Osteocyte (in vitro differentiated cells): Measurements from ENCODE around the gene EPS15. TPM values are rescaled to one million over a fixed set of nuclear protein-coding genes. Genes with fewer than 3 reads are reported as not detected.
"Not testable (repeated sequence)": the region's sequence is repeated elsewhere in the genome, so short reads cannot be mapped to it uniquely, and the experiment has no call there.

ENCODE experiments used
- DNase-seq: peaks from one replicate; pipeline ENCODE4 v3.0.0; 2021; ENCODE audit warnings: mixed read lengths; ENCODE audit not compliant: unreplicated experiment; ENCODE audit errors: extremely low spot score
- H3K27ac Mint-ChIP-seq: one replicate; pipeline ENCODE4 v1.8.0; 2021; ENCODE audit warnings: mild to moderate bottlenecking, mixed read lengths; ENCODE audit not compliant: unreplicated experiment
- H3K27me3 Mint-ChIP-seq: one replicate; pipeline ENCODE4 v1.8.0; 2021; ENCODE audit warnings: mixed read lengths; ENCODE audit not compliant: unreplicated experiment
- H3K36me3 Mint-ChIP-seq: one replicate; pipeline ENCODE4 v1.8.0; 2021; ENCODE audit warnings: mixed read lengths; ENCODE audit not compliant: unreplicated experiment
- H3K4me1 Mint-ChIP-seq: one replicate; pipeline ENCODE4 v1.8.0; 2021; ENCODE audit warnings: mixed read lengths; ENCODE audit not compliant: unreplicated experiment
- H3K4me3 Mint-ChIP-seq: one replicate; pipeline ENCODE4 v1.8.0; 2021; ENCODE audit warnings: mild to moderate bottlenecking, moderate library complexity, mixed read lengths; ENCODE audit not compliant: unreplicated experiment
- H3K9me3 Mint-ChIP-seq: one replicate; pipeline ENCODE4 v1.8.0; 2021; ENCODE audit warnings: mixed read lengths; ENCODE audit not compliant: unreplicated experiment
- CTCF ChIP-seq: fragments of 200-600 bp; sonication (generic); IDR thresholded peaks from 2 replicates; pipeline ENCODE4 v1.5.0; 2021; ENCODE audit warnings: antibody characterized with exemption, mild to moderate bottlenecking, moderate library complexity
- total RNA-seq: library from RNA; stranded (reverse); gene quantifications from 2 replicates; pipeline ENCODE4 v1.2.1, GENCODE V29; 2021

Gene EPS15
- total RNA-seq, 1 donor from 2014 or later: 62.4 TPM

DNA sequence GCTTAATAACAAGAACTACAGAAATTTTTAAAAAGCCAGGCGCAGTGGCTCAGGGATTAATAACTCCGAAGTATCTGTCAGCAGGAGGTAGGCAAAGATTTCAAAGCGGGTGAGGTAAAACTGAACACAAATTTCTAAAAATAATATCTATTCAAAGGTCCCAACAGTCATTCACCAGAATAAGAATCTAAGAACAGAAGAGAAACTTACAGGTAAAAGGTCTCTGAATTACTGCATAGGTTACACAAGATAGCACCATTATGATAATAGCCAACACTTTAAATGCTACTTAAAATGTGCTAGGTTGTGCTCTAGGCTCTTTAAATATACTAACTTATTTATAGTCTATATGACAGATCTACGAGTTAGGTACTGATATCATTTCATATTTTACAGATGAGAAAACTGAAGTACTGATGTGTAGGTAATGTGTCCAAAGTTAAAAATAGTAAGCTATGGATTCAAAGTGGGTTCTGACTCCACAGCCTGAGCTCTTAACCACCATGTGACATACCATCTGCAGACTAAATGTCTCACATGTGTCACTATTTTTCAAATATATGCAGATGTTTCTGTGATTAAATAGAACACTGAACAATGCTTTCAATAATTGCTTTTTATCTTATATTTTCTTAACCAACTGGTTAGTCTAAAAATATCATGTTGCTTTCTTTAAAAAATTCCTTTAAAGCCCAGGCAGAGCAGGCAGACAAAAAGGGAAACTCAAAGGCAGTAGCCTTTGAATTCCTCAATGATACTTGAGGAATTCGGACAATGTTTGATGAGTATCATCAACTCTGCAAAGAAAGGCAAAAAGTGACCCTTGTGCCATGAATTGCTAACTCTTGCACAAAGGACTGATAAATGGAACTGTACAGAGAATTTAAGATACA lies 108.3 kb downstream of the EPS15 start:
- Mint-ChIP-seq H3K4me1 (peaks cover 14% of the 10 kb centered on the region), H3K27ac (peak overlapping the region; percentile 57), H3K27me3 (no peaks in the 10 kb centered on the region), H3K9me3 (no peaks in the 10 kb centered on the region), H3K4me3 (no peak overlapping the region), H3K36me3 (peaks cover 22% of the 10 kb centered on the region)
- no peak for DNase-seq
- no peak for TF ChIP-seq CTCF

DNA sequence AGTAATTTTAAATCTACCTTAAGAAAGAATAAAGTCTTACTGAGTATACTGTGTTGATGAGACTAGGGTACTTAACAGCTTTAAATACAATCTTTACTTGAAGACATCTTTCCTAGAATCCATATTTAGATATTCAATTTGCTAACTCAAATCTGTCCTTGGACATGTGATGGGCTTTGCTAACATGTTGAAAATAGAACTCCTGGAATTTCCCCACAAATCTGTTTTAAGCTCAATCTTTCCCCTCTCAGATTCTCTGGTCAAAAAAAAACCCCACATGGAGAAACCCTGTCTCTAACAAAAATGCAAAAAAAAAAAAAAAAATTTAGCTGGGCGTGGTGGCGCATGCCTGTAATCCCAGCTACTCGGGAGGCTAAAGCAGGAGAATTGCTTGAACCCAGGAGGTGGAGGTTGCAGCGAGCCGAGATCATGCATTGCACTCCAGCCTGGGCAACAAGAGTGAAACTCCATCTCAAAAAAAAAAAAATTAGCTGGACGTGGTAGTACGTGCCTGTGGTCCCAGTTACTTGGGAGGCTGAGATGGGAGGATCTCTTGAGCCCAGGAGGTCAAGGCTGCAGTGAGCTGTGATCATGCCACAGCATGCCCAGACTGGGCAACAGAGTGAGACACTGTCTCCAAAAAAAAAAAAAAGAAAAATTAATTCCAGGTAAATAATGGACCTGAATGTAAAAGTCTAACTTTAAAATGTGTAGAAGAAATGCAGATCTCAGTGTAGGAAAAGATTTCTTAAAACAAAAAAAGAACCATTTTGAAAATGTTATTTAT lies 109.1 kb downstream of the EPS15 start:
- peaks cover 27% of the 10 kb centered on the region for H3K36me3 Mint-ChIP-seq
- H3K27ac Mint-ChIP-seq: peak overlapping the region; percentile 57
- H3K9me3 Mint-ChIP-seq, H3K27me3 Mint-ChIP-seq, H3K4me3 Mint-ChIP-seq, DNase-seq: not testable (repeated sequence)
- H3K4me1 Mint-ChIP-seq: peaks cover 14% of the 10 kb centered on the region

DNA sequence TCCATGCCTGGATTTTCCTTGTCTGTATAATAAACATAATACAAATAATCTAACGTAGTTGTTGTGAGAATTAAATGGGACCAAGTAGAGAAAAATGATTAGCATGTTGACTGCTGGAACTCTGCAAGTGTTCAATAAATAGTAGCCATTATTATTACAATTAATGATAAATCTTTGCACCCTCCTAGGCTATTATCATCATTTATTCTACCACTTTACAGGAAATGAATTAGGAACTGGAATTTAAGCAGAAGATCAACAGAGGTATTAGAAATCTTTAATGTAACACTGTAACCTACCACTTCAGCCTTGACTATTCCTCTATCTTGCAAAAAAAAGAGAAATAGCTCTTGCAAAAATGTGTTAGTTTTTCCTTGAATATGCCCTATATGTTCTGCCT lies 126.8 kb downstream of the EPS15 start:
- H3K4me1 Mint-ChIP-seq: no peaks in the 10 kb centered on the region
- H3K27ac Mint-ChIP-seq: no peak overlapping the region
- H3K27me3 Mint-ChIP-seq: no peaks in the 10 kb centered on the region
- TF ChIP-seq CTCF: no peak
- no peaks in the 10 kb centered on the region for H3K9me3 Mint-ChIP-seq
- H3K36me3 Mint-ChIP-seq: peaks cover 37% of the 10 kb centered on the region
- no peak overlapping the region for H3K4me3 Mint-ChIP-seq
- DNase-seq: no peak

DNA sequence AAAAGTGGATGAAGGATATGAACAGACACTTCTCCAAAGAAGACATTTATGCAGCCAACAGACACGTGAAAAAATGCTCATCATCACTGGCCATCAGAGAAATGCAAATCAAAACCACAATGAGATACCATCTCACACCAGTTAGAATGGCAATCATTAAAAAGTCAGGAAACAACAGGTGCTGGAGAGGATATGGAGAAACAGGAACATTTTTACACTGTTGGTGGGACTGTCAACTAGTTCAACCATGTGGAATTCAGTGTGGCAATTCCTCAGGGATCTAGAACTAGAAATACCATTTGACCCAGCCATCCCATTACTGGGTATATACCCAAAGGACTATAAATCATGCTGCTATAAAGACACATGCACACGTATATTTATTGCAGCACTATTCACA lies 128.4 kb downstream of the EPS15 start:
- not testable (repeated sequence) for H3K4me3 Mint-ChIP-seq, H3K27ac Mint-ChIP-seq, H3K4me1 Mint-ChIP-seq, DNase-seq, H3K27me3 Mint-ChIP-seq, H3K9me3 Mint-ChIP-seq
- peaks cover 41% of the 10 kb centered on the region for H3K36me3 Mint-ChIP-seq

DNA sequence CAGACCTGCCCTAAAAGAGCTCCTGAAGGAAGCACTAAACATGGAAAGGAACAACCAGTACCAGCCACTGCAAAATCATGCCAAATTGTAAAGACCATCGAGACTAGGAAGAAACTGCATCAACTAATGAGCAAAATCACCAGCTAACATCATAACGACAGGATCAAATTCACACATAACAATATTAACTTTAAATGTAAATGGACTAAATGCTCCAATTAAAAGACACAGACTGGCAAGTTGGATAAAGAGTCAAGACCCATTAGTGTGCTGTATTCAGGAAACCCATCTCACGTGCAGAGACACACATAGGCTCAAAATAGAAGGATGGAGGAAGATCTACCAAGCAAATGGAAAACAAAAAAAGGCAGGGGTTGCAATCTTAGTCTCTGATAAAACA lies 131.8 kb downstream of the EPS15 start:
- Mint-ChIP-seq H3K36me3 (peaks cover 46% of the 10 kb centered on the region), H3K9me3 (peaks cover 28% of the 10 kb centered on the region)
- not testable (repeated sequence) for H3K27me3 Mint-ChIP-seq, DNase-seq, H3K4me3 Mint-ChIP-seq, H3K4me1 Mint-ChIP-seq, H3K27ac Mint-ChIP-seq

DNA sequence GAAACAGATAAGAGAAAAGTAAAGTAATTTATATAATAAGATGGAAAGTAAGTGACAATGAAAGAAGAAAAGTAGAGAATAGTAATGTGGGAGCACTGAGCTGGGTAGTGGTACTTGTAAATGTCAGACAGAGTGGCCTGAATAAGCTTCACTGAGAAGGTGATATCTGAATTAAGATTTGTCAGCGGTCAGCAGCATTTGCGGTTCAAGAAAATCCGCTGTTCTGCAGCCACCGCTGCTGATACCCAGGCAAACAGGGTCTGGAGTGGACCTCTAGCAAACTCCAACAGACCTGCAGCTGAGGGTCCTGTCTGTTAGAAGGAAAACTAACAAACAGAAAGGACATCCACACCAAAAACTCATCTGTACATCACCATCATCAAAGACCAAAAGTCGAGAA lies 132.8 kb downstream of the EPS15 start:
- DNase-seq, H3K27me3 Mint-ChIP-seq, H3K27ac Mint-ChIP-seq, H3K4me1 Mint-ChIP-seq, H3K4me3 Mint-ChIP-seq: not testable (repeated sequence)
- Mint-ChIP-seq H3K36me3 (peaks cover 44% of the 10 kb centered on the region), H3K9me3 (peaks cover 28% of the 10 kb centered on the region)

DNA sequence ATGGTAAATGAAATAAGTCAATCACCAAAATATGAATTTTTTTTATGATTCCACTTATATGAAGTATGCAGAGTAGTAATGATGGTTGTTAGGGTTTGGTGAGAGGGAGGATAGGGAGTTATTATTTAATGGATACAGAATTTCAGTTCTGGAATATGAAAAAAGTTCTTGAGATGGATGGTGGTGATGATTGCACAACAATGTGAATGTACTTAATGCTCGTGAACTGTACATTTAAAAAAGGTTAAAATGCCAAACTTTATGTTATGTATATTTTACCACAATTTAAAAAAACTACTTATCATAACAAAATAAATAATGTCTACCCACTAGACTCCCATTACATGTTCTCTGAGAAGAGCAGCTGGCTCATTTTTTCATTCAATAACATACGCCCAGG lies 133.3 kb downstream of the EPS15 start:
- Mint-ChIP-seq H3K27ac (no peak overlapping the region), H3K4me3 (no peak overlapping the region), H3K36me3 (peaks cover 47% of the 10 kb centered on the region), H3K4me1 (peaks cover 5% of the 10 kb centered on the region), H3K9me3 (peaks cover 28% of the 10 kb centered on the region), H3K27me3 (no peaks in the 10 kb centered on the region)
- TF ChIP-seq CTCF: no peak
- no peak for DNase-seq
